ENCODE results near the gene STKLD1. TPM values are rescaled to one million over a fixed set of nuclear protein-coding genes. Genes with fewer than 3 reads are reported as not detected.

STKLD1 gene
- total and polyA plus RNA-seq, 3 donors from 2014 or later, result 8.4 to 33.1 (median 20.9) TPM

DNA sequence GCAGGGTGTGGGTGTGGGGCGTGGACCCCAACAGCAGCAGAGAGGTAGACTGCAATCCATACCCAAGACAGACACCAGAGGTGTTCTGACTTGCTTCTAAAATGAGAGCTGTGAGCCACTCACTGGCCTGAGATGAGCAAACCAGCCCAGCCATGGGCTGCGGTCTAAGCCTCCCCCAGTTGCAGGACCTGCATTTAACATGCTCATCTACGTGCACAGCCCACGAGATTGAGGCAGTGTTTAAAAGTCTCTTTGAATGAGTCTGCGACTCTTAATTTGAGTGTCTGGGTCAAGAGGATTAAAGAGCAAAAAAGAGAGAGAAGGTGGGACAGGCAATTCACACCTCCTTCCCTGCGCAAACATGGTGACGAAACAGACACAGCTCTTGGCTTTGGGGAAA is 6.2 kb upstream of the STKLD1 start:
- intact Hi-C loops (cut with DNase I; ENCODE audit: low total_unique reads), result no loop called here
- 86 to 88% methylated on average over 7 of the region's 7 CpGs for WGBS, 2 donors
- TF ChIP-seq, protein P1, sequence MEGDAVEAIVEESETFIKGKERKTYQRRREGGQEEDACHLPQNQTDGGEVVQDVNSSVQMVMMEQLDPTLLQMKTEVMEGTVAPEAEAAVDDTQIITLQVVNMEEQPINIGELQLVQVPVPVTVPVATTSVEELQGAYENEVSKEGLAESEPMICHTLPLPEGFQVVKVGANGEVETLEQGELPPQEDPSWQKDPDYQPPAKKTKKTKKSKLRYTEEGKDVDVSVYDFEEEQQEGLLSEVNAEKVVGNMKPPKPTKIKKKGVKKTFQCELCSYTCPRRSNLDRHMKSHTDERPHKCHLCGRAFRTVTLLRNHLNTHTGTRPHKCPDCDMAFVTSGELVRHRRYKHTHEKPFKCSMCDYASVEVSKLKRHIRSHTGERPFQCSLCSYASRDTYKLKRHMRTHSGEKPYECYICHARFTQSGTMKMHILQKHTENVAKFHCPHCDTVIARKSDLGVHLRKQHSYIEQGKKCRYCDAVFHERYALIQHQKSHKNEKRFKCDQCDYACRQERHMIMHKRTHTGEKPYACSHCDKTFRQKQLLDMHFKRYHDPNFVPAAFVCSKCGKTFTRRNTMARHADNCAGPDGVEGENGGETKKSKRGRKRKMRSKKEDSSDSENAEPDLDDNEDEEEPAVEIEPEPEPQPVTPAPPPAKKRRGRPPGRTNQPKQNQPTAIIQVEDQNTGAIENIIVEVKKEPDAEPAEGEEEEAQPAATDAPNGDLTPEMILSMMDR (IDR thresholded peaks at IDR 0.05), result no peak
- TF ChIP-seq POLR2A (IDR thresholded peaks at IDR 0.05), result no peak
- H3K36me3 ChIP-seq (ENCODE audit: low read depth, missing control alignments), result no peaks in the 10 kb centered on the region
- H3K9me3 ChIP-seq, result no peaks in the 10 kb centered on the region
- no peaks in the 10 kb centered on the region for H3K27me3 ChIP-seq
- peaks cover 24% of the 10 kb centered on the region for H3K4me1 ChIP-seq
- DNase-seq, result no peak
- no peak overlapping the region for H3K27ac ChIP-seq
- no peak overlapping the region for H3K4me3 ChIP-seq

DNA sequence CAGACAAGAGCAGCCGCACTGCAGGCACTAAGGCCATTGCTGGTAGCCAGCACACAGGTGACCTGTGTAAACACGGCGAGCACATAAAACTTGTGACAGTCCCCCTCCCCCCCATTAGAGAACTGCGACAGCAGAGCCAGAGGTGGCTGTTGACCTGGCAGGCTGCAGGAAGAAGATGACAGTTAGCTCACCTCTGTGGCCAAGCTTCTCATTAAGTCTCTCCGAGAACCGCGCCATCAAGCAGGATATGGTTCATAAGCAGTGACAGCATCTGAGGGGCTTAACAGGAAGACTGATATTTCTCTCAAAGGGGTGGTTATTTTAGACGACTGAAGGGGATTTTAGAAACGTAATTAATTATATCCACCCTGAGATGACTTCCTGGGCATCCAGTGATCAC is 5.5 kb upstream of the STKLD1 start:
- no peak for DNase-seq
- no peaks in the 10 kb centered on the region for H3K36me3 ChIP-seq (ENCODE audit: low read depth, missing control alignments)
- H3K4me3 ChIP-seq, result no peak overlapping the region
- no peaks in the 10 kb centered on the region for H3K9me3 ChIP-seq
- no peaks in the 10 kb centered on the region for H3K27me3 ChIP-seq
- H3K4me1 ChIP-seq, result peaks cover 24% of the 10 kb centered on the region
- intact Hi-C loops (cut with DNase I; ENCODE audit: low total_unique reads), result no loop called here
- 82 to 84% methylated on average over 9 of the region's 9 CpGs for WGBS, 2 donors
- H3K27ac ChIP-seq, result no peak overlapping the region
- no peak for TF ChIP-seq POLR2A (IDR thresholded peaks at IDR 0.05)
- TF ChIP-seq, protein P1 (IDR thresholded peaks at IDR 0.05), result no peak

DNA sequence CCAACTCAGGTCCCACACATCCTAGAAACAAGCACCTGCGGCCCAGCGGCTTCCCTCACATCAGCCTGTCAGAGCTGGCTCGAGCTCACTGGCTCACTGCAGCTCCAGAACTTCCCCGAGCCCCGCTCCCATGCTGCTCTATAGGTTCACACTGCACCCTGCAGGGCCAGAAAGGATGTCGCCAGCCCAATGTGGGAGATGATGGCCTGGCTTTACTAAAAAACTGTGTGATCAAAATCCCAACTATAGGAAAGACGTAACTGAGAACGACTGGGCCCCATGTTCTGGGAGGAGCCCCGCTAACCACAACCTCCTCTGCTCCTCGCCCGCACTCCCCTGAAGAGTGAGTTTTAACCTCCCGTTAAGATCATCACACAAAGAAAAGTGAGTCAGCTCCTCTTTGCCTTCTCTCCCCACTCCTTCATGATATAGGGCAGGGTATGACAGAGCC is 4.9 kb upstream of the STKLD1 start:
- no peak for DNase-seq
- Histone ChIP-seq H3K9me3 (no peaks in the 10 kb centered on the region), H3K4me1 (peaks cover 24% of the 10 kb centered on the region), H3K27me3 (no peaks in the 10 kb centered on the region), H3K27ac (no peak overlapping the region), H3K36me3 (ENCODE audit: low read depth, missing control alignments) (no peaks in the 10 kb centered on the region), H3K4me3 (no peak overlapping the region)
- TF ChIP-seq, protein P1 (IDR thresholded peaks at IDR 0.05), result no peak
- no peak for TF ChIP-seq POLR2A (IDR thresholded peaks at IDR 0.05)
- intact Hi-C loops (cut with DNase I; ENCODE audit: low total_unique reads), result no loop called here
- WGBS, 2 donors, result 69 to 71% methylated on average over 10 to 12 of the region's 12 CpGs

DNA sequence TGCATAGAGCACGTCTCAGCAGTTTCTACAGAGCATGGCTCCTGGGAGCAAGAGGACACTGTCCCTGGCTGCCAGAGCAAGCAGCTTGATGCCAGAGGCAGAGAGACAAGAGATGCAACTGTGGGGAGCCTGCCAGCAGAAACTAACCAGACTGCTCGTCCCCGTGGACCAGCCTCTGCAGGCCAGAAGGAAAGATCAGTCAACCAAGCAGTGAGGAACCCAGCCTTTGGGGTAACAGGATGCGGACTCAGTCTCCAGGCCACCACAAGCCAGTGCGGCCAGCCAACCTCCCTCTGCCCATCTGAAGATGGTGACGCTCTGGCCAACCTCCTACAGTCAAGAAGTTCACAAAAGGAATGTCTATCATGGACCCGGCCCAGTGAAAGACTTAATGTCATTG is 4.0 kb upstream of the STKLD1 start:
- WGBS, 2 donors, result 68 to 75% methylated on average over 7 of the region's 7 CpGs
- H3K4me3 ChIP-seq, result no peak overlapping the region
- no peaks in the 10 kb centered on the region for H3K27me3 ChIP-seq
- H3K4me1 ChIP-seq, result peaks cover 28% of the 10 kb centered on the region
- no peaks in the 10 kb centered on the region for H3K36me3 ChIP-seq (ENCODE audit: low read depth, missing control alignments)
- H3K9me3 ChIP-seq, result no peaks in the 10 kb centered on the region
- intact Hi-C loops (cut with DNase I; ENCODE audit: low total_unique reads), result no loop called here
- TF ChIP-seq, protein P1 (IDR thresholded peaks at IDR 0.05), result no peak
- TF ChIP-seq POLR2A (IDR thresholded peaks at IDR 0.05), result no peak
- no peak for DNase-seq
- no peak overlapping the region for H3K27ac ChIP-seq

DNA sequence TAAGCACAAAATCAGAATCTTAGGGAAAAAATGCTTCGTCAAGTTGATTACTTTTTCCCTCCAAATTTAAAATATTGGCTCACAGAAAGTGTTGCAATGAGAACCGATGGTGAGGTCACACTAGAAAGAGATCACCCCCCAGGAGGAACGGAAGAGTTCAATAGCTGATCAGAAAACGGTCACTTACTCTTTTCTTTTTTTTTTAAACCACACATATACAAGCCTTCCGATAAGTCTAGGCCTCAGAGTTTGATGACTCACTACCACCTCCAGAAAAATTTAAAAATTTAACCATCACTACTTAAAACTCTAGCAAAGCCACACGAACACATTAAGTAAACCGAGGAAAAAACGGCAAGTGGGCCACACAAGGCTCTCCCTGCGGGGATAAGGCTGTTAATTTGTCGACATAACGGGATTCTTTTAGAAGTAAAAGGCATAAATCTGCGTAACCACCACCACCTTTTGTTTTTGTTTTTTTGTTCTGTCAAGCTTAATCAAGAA is 1.5 kb upstream of the STKLD1 start:
- Histone ChIP-seq H3K9me3 (no peaks in the 10 kb centered on the region), H3K36me3 (ENCODE audit: low read depth, missing control alignments) (no peaks in the 10 kb centered on the region)
- TF ChIP-seq POLR2A (IDR thresholded peaks at IDR 0.05), result no peak
- TF ChIP-seq, protein P1 (IDR thresholded peaks at IDR 0.05), result no peak

More for the DNA sequence above, 1.5 kb upstream of the STKLD1 start:
- Histone ChIP-seq H3K4me1 (peaks cover 25% of the 10 kb centered on the region), H3K27ac (peak overlapping the region in 1 of 2 donors; percentile 91), H3K27me3 (no peaks in the 10 kb centered on the region), H3K4me3 (peak overlapping the region; percentile 86 to 98)
- no peak for DNase-seq
- intact Hi-C loops (cut with DNase I; ENCODE audit: low total_unique reads), result no loop called here
- 9 to 17% methylated on average over 12 of the region's 12 CpGs for WGBS, 2 donors
